HCT116 (cell line): ENCODE measurements around the gene IGFN1. TPM values are rescaled to one million over a fixed set of nuclear protein-coding genes. Genes with fewer than 3 reads are reported as not detected.

Experiments used
- ATAC-seq: fragments of 200-7000 bp; cut with Tn5 transposase; 2 replicates; pipeline ENCODE4 v1.9.1; 2020; ENCODE audit warnings: mild to moderate bottlenecking, moderate library complexity
- BruUV-seq: library from RNA; stranded (reverse); fragments of 400-500 nt; replicated peaks from 2 replicates; lab custom pipeline; 2021; lab: Mats Ljungman, UMichigan
- CTCF ChIA-PET: fragments of 300-600 bp; sonication (Branson Sonifier 250); formaldehyde crosslinking; loops from one replicate; lab custom pipeline; 2021; ENCODE audit warnings: antibody characterized with exemption; lab: Charles Lee
- POLR2A ChIA-PET: fragments of 300-600, 350-600 bp; sonication (Branson Sonifier 250); formaldehyde crosslinking; loops from one replicate; lab custom pipeline; 2021; ENCODE audit warnings: antibody characterized with exemption; lab: Charles Lee
- RAD21 ChIA-PET, 2 experiments: fragments of 300-600 bp; sonication (Branson Sonifier 250); formaldehyde crosslinking; loops; one replicate each; lab custom pipeline; 2023; ENCODE audit warnings: low total read pairs in 2 of 2; ENCODE audit not compliant: uncharacterized antibody in 2 of 2, unreplicated experiment in 2 of 2, low non-redundant PET in 1 of 2; lab: Charles Lee
- DNase-seq: peaks from one replicate; pipeline ENCODE4 v3.0.0-alpha.2; 2010; ENCODE audit warnings: low read depth, low spot score
- H2AFZ ChIP-seq: fragments of 200-600 bp; shearing (Covaris generic), sonication (generic); 2 replicates; pipeline ENCODE4 v1.6.1; 2017; ENCODE audit warnings: low read depth, mixed run types, mixed read lengths, antibody characterized with exemption, low read length; ENCODE audit not compliant: poor library complexity, severe bottlenecking
- H3K27ac ChIP-seq: 2 replicates; pipeline ENCODE4 v1.5.1; 2012; ENCODE audit warnings: low read depth, low read length
- H3K27me3 ChIP-seq: fragments of 200-600 bp; sonication (generic); 2 replicates; pipeline ENCODE4 v1.6.1; 2016; ENCODE audit warnings: mixed run types, low read length, mixed read lengths; ENCODE audit not compliant: insufficient read depth
- H3K36me3 ChIP-seq, 2 experiments: fragments of 200-500 bp in 1 of 2; fragments of 200-600 bp in 1 of 2; sonication (Bioruptor generic) in 1 of 2; sonication (generic) in 1 of 2; 2 replicates each; pipeline versions ENCODE4 v1.5.1 to v1.6.1; 2014 to 2016; ENCODE audit warnings: low read length in 2 of 2, inconsistent platforms in 1 of 2, mixed read lengths in 1 of 2, mixed run types in 1 of 2; ENCODE audit not compliant: insufficient read depth in 2 of 2, control insufficient read depth in 1 of 2
- H3K4me1 ChIP-seq, 2 experiments: fragments of 200-600 bp in 1 of 2; sonication (generic) in 1 of 2; 2 replicates each; pipeline versions ENCODE4 v1.5.1 to v1.6.1; 2012 to 2017; ENCODE audit warnings: low read length in 2 of 2, inconsistent platforms in 1 of 2, mild to moderate bottlenecking in 1 of 2, mixed read lengths in 1 of 2, mixed run types in 1 of 2, moderate library complexity in 1 of 2; ENCODE audit not compliant: insufficient read depth in 2 of 2, control insufficient read depth in 1 of 2
- H3K4me2 ChIP-seq: fragments of 200-600 bp; sonication (generic); 2 replicates; pipeline ENCODE4 v1.6.1; 2017; ENCODE audit warnings: mixed run types, low read length, mixed read lengths
- H3K4me3 ChIP-seq, 2 experiments: fragments of 200-600 bp in 1 of 2; sonication (generic) in 1 of 2; replicated peaks in 1 of 2; 2 replicates each; pipeline ENCODE4 v1.5.1; 2011 to 2016; ENCODE audit warnings: low read length in 2 of 2, control low read depth in 1 of 2, low read depth in 1 of 2, mild to moderate bottlenecking in 1 of 2, mixed read lengths in 1 of 2, mixed run types in 1 of 2
- H3K79me2 ChIP-seq: fragments of 200-600 bp; sonication (generic); 2 replicates; pipeline ENCODE4 v1.6.1; 2017; ENCODE audit warnings: mild to moderate bottlenecking, mixed run types, low read length, moderate library complexity, mixed read lengths; ENCODE audit not compliant: insufficient read depth
- H3K9ac ChIP-seq: fragments of 200-600 bp; sonication (generic); 2 replicates; pipeline ENCODE4 v1.6.1; 2016; ENCODE audit warnings: low read length, mixed read lengths
- H3K9me2 ChIP-seq: fragments of 200-600 bp; sonication (generic), shearing (Covaris generic); 2 replicates; pipeline ENCODE4 v1.6.1; 2017; ENCODE audit warnings: mixed run types, mild to moderate bottlenecking, moderate library complexity; ENCODE audit not compliant: insufficient read depth
- H3K9me3 ChIP-seq, 2 experiments: fragments of 200-500 bp in 1 of 2; fragments of 200-600 bp in 1 of 2; sonication (Bioruptor generic) in 1 of 2; sonication (generic) in 1 of 2; 2 replicates each; pipeline ENCODE4 v1.6.1; 2014 to 2017; ENCODE audit warnings: low read length in 2 of 2, mixed read lengths in 2 of 2, inconsistent platforms in 1 of 2, low read depth in 1 of 2, mild to moderate bottlenecking in 1 of 2, mixed run types in 1 of 2, moderate library complexity in 1 of 2; ENCODE audit not compliant: control insufficient read depth in 1 of 2, insufficient read depth in 1 of 2
- H4K20me1 ChIP-seq: fragments of 200-600 bp; sonication (generic), shearing (Covaris generic); 2 replicates; pipeline ENCODE4 v1.6.1; 2017; ENCODE audit warnings: mixed run types, mild to moderate bottlenecking, moderate library complexity; ENCODE audit not compliant: insufficient read depth
- CBX3 ChIP-seq: IDR thresholded peaks from 2 replicates; pipeline ENCODE4 v1.6.1; 2012; ENCODE audit warnings: low read depth
- CEBPB ChIP-seq: IDR thresholded peaks from 2 replicates; pipeline ENCODE4 v1.6.1; 2012; ENCODE audit warnings: low read depth
- CTCF ChIP-seq, 3 experiments: fragments of 200-600 bp in 1 of 3; sonication (generic) in 1 of 3; IDR thresholded peaks in 2 of 3; conservative IDR thresholded peaks in 1 of 3; 2 replicates each; pipeline ENCODE4 v1.5.1; 2012 to 2017; ENCODE audit warnings: low read depth in 2 of 3, low read length in 2 of 3, antibody characterized with exemption in 1 of 3, borderline replicate concordance in 1 of 3, control low read depth in 1 of 3, mild to moderate bottlenecking in 1 of 3, mixed read lengths in 1 of 3, mixed run types in 1 of 3, moderate library complexity in 1 of 3; ENCODE audit not compliant: insufficient read depth in 1 of 3
- EGR1 ChIP-seq: IDR thresholded peaks from 2 replicates; pipeline ENCODE4 v1.6.1; 2012; ENCODE audit warnings: low read depth
- EZH2phosphoT487 ChIP-seq: fragments of 200-600 bp; IDR thresholded peaks from 2 replicates; pipeline ENCODE4 v1.6.1; 2018; ENCODE audit warnings: antibody characterized with exemption, borderline replicate concordance
- JUND ChIP-seq: IDR thresholded peaks from 2 replicates; pipeline ENCODE4 v1.6.1; 2012
- POLR2A ChIP-seq: IDR thresholded peaks from 2 replicates; pipeline ENCODE4 v1.7.0; 2011; ENCODE audit warnings: borderline replicate concordance; ENCODE audit not compliant: insufficient read depth, insufficient read length; ENCODE audit errors: extremely low read depth
- POLR2AphosphoS5 ChIP-seq: IDR thresholded peaks from 2 replicates; pipeline ENCODE4 v1.6.1; 2011; ENCODE audit warnings: mild to moderate bottlenecking, low read depth, low read length, moderate library complexity
- RAD21 ChIP-seq: IDR thresholded peaks from 2 replicates; pipeline ENCODE4 v1.6.1; 2012; ENCODE audit warnings: low read depth, mild to moderate bottlenecking
- SIN3A ChIP-seq: IDR thresholded peaks from 2 replicates; pipeline ENCODE4 v1.6.1; 2012; ENCODE audit warnings: low read depth
- TCF7L2 ChIP-seq: IDR thresholded peaks from 2 replicates; pipeline ENCODE4 v1.7.0; 2011; ENCODE audit warnings: borderline replicate concordance, inconsistent platforms; ENCODE audit not compliant: insufficient read depth, insufficient read length; ENCODE audit errors: extremely low read depth
- YY1 ChIP-seq: IDR thresholded peaks from 2 replicates; pipeline ENCODE4 v1.6.1; 2011; ENCODE audit warnings: low read length, low read depth, moderate library complexity, mild to moderate bottlenecking; ENCODE audit not compliant: insufficient replicate concordance; ENCODE audit errors: extremely low read depth
- intact Hi-C: fragments of 100-400 bp; cut with micrococcal nuclease; formaldehyde crosslinking; loops from 2 replicates; pipeline ENCODE4 v1.10.0; 2022
- total RNA-seq: library from RNA; stranded (reverse); gene quantifications from one replicate; pipeline ENCODE4 v1.2.1, GENCODE V29; 2021; ENCODE audit not compliant: unreplicated experiment
- TF ChIP-seq, protein P1 (sequence below): IDR thresholded peaks from 2 replicates; pipeline ENCODE4 v1.6.1; 2012

IGFN1 gene
- total RNA-seq, 1 experiment from 2014 or later: not detected

DNA sequence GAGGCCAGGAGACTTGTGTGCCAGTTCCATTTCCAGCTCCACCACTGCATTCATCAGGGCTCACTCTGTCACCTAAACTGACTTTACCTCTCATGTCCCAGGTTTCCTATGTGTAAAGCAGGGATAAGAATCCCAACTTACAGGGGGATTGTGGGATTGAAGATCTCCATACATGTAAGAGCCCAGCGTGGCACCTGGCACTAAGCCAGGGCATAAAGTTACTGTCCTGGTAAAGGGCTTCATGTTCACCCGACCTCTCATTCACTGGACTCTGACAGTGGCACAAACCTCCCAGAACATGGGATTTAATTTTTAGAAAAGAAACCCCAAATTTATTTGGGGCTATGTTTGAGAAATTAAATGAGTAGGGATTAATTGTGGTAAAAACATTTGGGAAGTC is 8.9 kb upstream of the IGFN1 start:
- Histone ChIP-seq H3K27ac (no peak overlapping the region), H3K27me3 (peaks cover 10% of the 10 kb centered on the region; the same call in 1 of the 2 replicates), H3K4me1 (peaks cover 4 to 10% of the 10 kb centered on the region in 2 experiments; a peak in 3 of 4 replicates), H3K79me2 (no peaks in the 10 kb centered on the region), H3K9me2 (no peaks in the 10 kb centered on the region), H3K36me3 (no peaks in the 10 kb centered on the region), H3K9ac (no peak overlapping the region), H3K4me3 (no peak overlapping the region), H3K4me2 (no peak overlapping the region), H3K9me3 (no peaks in the 10 kb centered on the region), H4K20me1 (no peaks in the 10 kb centered on the region), H2AFZ (no peak overlapping the region)
- intact Hi-C loops: no loop called here
- TF ChIP-seq TCF7L2: no peak
- no peak for DNase-seq
- BruUV-seq: no TSS peak
- ChIA-PET RAD21 (no interaction called here), POLR2A (no interaction called here), CTCF (no interaction called here)
- no peak for ATAC-seq

GRCh38 chr1:201183209-201183608 is 7.4 kb upstream of the IGFN1 start:
- H3K4me2 ChIP-seq: no peak overlapping the region
- RAD21 ChIA-PET: no interaction called here
- CTCF ChIA-PET: no interaction called here
- no peak for DNase-seq
- POLR2A ChIA-PET: no interaction called here
- H4K20me1 ChIP-seq: no peaks in the 10 kb centered on the region
- intact Hi-C loops: no loop called here
- H2AFZ ChIP-seq: no peak overlapping the region
- no peak for ATAC-seq
- H3K9ac ChIP-seq: no peak overlapping the region
- H3K36me3 ChIP-seq: no peaks in the 10 kb centered on the region
- H3K27ac ChIP-seq: no peak overlapping the region
- BruUV-seq: no TSS peak
- H3K4me3 ChIP-seq: no peak overlapping the region
- H3K9me3 ChIP-seq: no peaks in the 10 kb centered on the region
- peaks cover 4 to 10% of the 10 kb centered on the region in 2 experiments; a peak in 3 of 4 replicates for H3K4me1 ChIP-seq
- peaks cover 10% of the 10 kb centered on the region; the same call in 1 of the 2 replicates for H3K27me3 ChIP-seq
- no peaks in the 10 kb centered on the region for H3K9me2 ChIP-seq
- TF ChIP-seq CBX3 (no peak), POLR2AphosphoS5 (no peak), CTCF (IDR thresholded peaks at IDR 0.05 in 2 of 3, conservative IDR thresholded peaks at IDR 0.05 in 1 of 3; ENCODE audit: borderline replicate concordance in 1 of 3, insufficient read depth in 1 of 3, low read depth in 2 of 3, low read length in 2 of 3) (no peak), EZH2phosphoT487 (no peak), RAD21 (no peak), EGR1 (no peak), CEBPB (no peak), JUND (no peak), SIN3A (no peak), POLR2A (no peak), YY1 (no peak)
- TF ChIP-seq, protein P1, sequence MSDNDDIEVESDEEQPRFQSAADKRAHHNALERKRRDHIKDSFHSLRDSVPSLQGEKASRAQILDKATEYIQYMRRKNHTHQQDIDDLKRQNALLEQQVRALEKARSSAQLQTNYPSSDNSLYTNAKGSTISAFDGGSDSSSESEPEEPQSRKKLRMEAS: no peak
- TF ChIP-seq, all 23 proteins: peak for 0
- H3K79me2 ChIP-seq: no peaks in the 10 kb centered on the region
